Measurements from ENCODE around the gene SHROOM1.
"Not testable (repeated sequence)": the region's sequence is repeated elsewhere in the genome, so short reads cannot be mapped to it uniquely, and the experiment has no call there.

SHROOM1 gene

GRCh38 chr5:132830436-132831094 is at the start of gene SHROOM1:
TSS of gene SHROOM1 (minus strand) at chr5:132830647. CDS start at chr5:132826140, 4,507 bp downstream.
- DNase-seq (ENCODE audit: low spot score) = peak; percentile 50

- no peak for DNase-seq (ENCODE audit: low spot score)
Observed at GRCh38 chr5:132877938-132878337, 47.5 kb upstream of the SHROOM1 start.

GRCh38 chr5:132877466-132877865 is 47.0 kb upstream of the SHROOM1 start:
- no peak for DNase-seq (ENCODE audit: low spot score)

- no peak for DNase-seq (ENCODE audit: low spot score)
Observed at GRCh38 chr5:132876020-132876759, 45.7 kb upstream of the SHROOM1 start.

GRCh38 chr5:132873930-132874271 is 43.5 kb upstream of the SHROOM1 start:
- no peak for DNase-seq (ENCODE audit: low spot score)

GRCh38 chr5:132873119-132873929 is 42.9 kb upstream of the SHROOM1 start, which contains the start of gene LEAP2:
TSS of gene LEAP2 (plus strand) at chr5:132873668. CDS start at chr5:132873695, 27 bp downstream.
- no peak for DNase-seq (ENCODE audit: low spot score)

GRCh38 chr5:132872788-132873118 is 42.3 kb upstream of the SHROOM1 start:
- no peak for DNase-seq (ENCODE audit: low spot score)

GRCh38 chr5:132871459-132872284 is 41.2 kb upstream of the SHROOM1 start:
- DNase-seq (ENCODE audit: low spot score) = no peak

- DNase-seq (ENCODE audit: low spot score) = no peak
Observed at GRCh38 chr5:132870801-132871200, 40.4 kb upstream of the SHROOM1 start.

- no peak for DNase-seq (ENCODE audit: low spot score)
Observed at GRCh38 chr5:132868754-132869153, 38.3 kb upstream of the SHROOM1 start.

GRCh38 chr5:132867046-132867451 is 36.6 kb upstream of the SHROOM1 start:
- no peak for DNase-seq (ENCODE audit: low spot score)

- DNase-seq (ENCODE audit: low spot score) = peak; percentile 100
Observed at GRCh38 chr5:132866342-132867045, 36.0 kb upstream of the SHROOM1 start, which contains the start of the genes GDF9 and UQCRQ. TSS of gene GDF9 (minus strand) at chr5:132866469. CDS start at chr5:132864533, 1,936 bp downstream. TSS of gene UQCRQ (plus strand) at chr5:132866642. CDS start at chr5:132866882, 240 bp downstream.

GRCh38 chr5:132865668-132866341 is 35.4 kb upstream of the SHROOM1 start:
- no peak for DNase-seq (ENCODE audit: low spot score)

GRCh38 chr5:132860742-132861141 is 30.3 kb upstream of the SHROOM1 start:
- no peak for DNase-seq (ENCODE audit: low spot score)

GRCh38 chr5:132859889-132860437 is 29.5 kb upstream of the SHROOM1 start:
- DNase-seq (ENCODE audit: low spot score) = no peak

- no peak for DNase-seq (ENCODE audit: low spot score)
Observed at GRCh38 chr5:132856011-132856410, 25.6 kb upstream of the SHROOM1 start.

GRCh38 chr5:132854992-132855391 is 24.5 kb upstream of the SHROOM1 start:
- DNase-seq (ENCODE audit: low spot score) = not testable (repeated sequence)

GRCh38 chr5:132854301-132854700 is 23.9 kb upstream of the SHROOM1 start:
- DNase-seq (ENCODE audit: low spot score) = no peak

GRCh38 chr5:132853790-132854189 is 23.3 kb upstream of the SHROOM1 start:
- no peak for DNase-seq (ENCODE audit: low spot score)

- DNase-seq (ENCODE audit: low spot score) = no peak
Observed at GRCh38 chr5:132853323-132853722, 22.9 kb upstream of the SHROOM1 start.

All from cerebellar cortex (tissue), 1 donor.